ENCODE measurements around the gene KCNMB3.
"Not testable (repeated sequence)": the region's sequence is repeated elsewhere in the genome, so short reads cannot be mapped to it uniquely, and the experiment has no call there.

KCNMB3 gene

DNA sequence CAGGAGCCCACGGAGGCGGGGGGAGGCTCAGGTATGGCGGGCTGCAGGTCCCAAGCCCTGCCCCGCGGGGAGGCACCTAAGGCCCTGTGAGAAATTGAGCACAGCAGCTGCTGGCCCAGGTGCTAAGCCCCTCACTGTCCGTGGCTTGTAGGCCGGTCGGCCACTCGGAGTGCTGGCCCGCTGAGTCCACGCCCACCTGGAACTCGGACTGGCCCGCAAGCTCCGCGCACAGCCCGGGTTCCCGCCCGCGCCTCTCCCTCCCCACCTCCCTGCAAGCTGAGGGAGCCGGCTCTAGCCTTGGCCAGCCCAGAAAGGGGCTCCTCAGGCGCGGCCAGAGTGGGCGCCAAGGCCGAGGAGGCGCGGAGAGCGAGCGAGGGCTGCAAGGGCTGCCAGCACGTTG lies 12.2 kb upstream of the KCNMB3 start:
- DNase-seq, result no peak

DNA sequence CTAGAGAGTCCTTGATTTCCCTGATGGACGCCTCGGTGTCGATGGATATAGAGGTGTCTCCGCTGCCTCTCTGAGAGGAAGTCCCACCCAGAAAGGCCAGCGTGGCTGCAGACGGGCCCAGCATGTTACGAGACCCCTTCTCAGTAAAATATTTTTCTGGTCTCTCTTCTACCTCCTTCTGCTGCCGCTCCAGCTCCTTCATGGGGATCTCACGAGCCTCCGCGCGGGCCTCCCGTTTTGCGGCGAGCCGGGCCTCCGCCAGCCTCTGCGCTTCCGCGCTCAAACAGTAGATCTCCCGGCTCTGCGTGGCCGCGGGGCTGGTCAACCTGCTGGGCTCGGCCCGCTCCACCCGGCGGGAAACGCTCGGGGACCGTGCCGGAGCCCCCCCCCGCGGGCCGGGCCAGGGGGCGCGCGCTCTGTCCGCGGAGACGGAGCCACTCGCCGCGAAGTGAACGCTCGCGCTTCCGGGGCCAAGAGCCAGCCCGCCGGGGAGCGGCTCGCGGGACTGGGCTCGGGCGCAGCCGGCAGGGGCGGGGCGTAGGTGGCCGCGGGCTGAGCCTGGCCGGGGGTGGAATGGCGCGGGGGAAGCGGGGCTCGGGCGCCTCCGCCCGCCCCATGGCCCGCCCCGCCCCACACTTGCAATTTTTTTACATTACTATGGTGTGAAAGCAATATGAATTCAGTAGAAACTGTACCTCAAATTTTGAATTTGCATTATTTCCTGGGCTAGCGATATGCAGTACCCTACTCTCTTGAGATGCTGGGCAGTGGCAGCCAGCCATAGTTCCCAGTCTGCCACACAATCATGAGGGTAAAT lies 10.2 kb upstream of the KCNMB3 start:
- DNase-seq, result peak; percentile 75

DNA sequence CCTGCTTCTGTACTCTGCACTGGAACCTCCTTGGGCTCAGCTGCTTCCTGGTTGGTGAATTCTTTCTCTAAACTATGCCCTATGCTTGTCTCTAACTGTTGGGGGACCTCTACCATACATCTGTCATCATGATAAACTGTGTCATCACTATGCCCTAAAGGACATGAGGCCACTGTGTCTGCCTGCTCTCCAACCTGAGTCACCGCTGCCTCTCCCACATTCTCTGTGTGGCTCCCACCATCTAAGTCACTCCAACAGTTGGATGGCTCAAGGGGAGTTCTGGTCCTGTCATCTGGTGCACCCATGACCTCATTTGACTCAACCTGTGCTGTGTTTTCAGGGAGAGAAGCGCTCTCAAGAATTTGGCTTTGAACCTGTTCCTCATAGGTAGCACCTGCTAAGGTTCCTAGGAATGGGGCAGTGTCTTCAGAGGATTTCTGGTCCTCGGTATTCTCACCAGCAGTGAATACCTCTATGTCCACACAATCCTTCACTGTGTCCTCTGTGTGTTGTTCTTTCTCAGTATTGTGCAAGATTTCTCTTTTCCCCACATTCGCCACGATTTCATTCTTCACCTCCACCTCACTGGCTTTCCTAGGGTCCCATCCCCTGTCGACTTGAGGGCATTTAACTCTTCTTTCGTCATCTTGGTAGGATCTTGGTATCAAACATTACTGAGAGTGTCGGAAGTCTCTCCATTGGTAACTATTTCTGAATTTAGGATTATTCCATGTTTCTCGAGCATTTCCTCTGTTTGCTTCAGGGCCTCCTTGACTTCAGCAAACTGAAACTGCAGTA lies 9.2 kb upstream of the KCNMB3 start:
- DNase-seq, result not testable (repeated sequence)

DNA sequence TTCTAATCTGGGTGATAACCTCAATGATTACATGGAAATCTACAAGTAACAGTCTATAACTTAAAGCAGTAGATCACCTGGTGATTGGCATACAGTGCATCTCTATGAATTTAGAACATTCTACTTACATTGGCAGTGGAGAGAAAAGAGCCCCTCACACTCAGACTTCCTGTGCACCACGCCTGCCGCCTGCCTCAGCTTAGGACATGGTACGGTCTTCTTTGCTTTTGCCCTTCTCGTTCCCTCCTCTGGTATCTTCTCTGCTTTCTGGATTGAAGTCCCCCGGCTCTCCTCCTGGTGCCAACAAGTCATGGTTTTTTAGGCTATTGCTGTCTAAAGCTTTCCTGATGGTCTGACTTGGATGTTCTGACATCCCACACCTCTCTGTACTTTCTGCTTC lies 7.9 kb upstream of the KCNMB3 start:
- DNase-seq, result no peak

DNA sequence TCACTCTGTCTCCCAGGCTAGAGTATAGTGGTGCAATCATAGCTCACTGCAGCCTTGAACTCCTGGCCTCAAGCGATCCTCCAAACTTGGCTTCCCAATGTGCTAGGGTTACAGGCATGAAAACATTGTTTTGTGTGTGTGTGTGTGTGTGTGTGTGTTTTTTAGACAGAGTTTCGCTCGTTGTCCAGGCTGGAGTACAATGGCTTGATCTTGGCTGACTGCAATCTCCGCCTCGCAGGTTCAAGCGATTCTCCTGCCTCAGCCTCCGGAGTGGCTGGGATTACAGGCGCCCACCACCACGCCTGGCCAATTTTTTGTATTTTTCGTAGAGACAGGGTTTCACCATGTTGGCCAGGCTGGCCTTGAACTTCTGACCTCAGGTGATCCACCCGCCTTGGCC lies 6.8 kb upstream of the KCNMB3 start:
- not testable (repeated sequence) for DNase-seq

DNA sequence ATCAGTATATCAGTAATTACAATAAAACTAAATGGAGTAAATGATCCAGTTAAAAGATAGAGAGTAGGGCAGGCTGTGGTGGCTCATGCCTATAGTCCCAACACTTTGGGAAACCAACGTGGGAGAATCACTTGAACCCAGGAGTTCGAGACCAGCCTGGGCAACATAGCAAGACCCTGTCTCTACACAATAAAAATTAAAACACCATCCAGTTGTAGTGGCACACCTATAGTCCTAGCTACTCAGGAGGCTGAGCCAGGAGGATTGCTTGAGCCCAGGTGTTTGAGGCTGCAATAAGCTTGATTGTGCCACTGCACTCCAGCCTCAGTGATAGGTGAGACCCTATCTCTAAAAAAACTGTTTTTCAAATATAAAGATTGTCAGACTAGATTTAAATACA lies 5.9 kb upstream of the KCNMB3 start:
- no peak for DNase-seq

DNA sequence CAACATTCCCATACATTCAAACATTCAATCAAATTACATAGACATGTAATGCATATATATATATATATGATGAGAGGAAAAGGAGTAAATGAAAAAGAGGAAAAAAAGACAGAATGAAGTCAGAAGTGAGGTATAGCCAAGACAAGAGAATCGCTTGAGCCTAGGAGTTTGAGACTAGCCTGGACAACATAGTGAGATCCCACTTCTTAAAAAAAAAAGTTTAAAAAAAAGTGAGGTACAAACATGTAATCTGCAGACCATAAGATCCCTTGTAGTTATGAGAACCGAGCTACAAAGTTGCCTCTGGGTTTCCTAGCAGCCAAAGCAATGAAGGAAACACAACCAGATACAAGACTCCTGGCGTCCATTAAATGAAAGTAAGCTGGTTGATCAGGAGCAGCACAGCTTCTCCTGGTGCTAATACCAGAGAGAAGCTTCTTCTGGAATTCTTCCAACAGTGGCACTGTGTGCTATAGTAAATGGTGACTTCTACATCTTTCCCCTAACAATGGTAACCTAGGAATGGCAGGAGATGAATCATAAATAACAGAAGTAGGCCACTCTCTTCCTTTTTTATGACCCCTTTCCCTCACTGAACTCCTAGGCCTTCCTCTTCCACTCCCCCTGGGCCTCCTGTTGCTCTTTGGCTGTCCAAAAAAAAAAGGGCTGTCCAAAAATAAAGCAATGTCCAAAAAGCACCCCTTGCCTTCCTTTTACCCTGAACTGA lies 3.5 kb downstream of the KCNMB3 start:
- no peak for DNase-seq

DNA sequence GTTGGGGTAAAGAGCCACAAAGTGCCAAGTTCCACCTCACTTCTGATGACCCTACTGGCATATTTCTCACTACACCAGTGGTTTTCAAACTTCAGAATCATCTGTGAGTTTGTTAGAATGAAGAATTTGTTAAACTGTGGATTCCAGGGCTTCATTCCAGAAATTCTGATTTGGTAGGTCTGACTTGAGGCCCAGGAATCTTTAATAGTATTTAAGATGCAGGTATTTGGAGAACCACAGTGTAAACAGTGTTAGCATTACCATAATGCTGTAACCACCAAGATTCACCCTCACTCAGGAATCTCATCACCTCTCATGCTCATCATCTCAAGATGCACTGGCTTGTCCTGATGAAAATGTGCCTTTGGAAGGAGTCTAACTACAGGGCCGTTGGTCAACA lies 6.0 kb downstream of the KCNMB3 start:
- no peak for DNase-seq

DNA sequence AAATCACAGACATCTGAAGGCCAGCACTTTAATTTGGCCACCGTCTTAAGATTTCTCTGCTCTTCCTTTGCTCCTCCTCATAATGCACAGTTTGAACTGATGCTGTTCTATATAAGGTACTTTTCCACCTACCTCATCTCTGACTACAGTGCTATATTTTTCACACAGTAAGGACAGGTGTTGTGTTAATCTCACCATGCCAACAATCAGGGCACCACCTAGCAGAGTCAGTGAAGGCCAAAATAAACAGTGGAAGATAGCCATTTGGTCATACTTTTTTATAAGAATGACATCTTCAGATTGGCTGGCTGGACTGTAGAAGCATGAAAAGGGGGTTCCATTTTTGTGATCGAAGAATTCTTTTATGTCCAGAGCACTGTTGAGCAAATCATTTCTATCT lies 8.1 kb downstream of the KCNMB3 start:
- DNase-seq, result not testable (repeated sequence)

DNA sequence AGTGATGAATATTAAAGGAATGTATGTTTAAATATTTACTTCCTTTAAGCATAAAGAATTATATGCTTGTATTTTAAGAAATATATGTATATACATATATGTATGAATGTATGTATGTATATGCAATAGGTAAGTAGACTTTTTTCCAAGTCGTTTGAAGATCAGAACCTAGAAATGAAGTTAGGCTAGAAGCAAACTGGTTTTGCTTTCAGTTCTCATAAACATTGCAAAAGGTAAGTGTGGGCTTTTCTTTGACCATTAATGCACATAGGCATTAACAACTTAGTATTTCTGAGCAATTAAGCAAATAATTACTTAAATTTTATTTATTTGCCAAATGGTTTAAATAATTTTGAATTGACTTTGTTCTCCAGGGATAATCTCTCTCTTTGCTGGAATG lies 10.6 kb downstream of the KCNMB3 start:
- peak; percentile 56 for DNase-seq

DNA sequence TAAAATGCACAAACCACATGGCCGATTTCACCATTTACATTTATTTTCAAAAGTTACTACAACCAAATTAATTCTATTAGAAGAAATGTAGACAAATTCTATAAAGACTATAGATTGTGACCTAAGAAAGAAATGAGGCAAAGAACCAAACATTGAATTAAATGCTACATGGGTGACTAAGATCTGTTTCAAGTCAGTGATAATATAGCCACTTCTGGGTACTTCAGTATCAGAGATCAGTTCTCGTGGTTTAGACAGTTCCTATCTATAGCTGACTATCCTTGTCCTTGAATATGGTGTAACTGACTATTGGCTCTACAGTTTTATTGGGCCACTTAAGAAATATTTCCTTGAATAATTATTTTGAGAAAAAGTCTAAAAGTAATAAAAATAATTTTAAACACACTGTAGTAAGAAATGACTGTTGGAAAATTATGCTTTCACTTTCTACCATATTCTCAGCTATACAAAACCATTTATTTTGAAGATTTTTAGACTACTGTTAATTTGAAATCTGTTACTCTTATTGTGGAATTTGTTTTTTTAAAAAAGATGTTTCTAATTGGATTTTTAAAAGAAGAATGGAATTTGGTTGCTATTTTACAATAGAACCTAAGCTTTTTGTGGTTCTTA lies 14.1 kb downstream of the KCNMB3 start:
- peak; percentile 82 for DNase-seq

DNA sequence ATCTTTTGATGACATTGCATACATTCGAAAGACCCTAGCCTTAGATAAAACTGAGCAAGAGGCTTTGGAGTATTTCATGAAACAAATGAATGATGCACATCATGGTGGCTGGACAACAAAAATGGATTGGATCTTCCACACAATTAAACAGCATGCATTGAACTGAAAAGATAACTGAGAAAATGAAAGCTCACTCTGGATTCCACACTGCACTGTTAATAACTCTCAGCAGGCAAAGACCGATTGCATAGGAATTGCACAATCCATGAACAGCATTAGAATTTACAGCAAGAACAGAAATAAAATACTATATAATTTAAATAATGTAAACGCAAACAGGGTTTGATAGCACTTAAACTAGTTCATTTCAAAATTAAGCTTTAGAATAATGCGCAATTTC lies 16.7 kb downstream of the KCNMB3 start:
- peak; percentile 85 for DNase-seq

DNA sequence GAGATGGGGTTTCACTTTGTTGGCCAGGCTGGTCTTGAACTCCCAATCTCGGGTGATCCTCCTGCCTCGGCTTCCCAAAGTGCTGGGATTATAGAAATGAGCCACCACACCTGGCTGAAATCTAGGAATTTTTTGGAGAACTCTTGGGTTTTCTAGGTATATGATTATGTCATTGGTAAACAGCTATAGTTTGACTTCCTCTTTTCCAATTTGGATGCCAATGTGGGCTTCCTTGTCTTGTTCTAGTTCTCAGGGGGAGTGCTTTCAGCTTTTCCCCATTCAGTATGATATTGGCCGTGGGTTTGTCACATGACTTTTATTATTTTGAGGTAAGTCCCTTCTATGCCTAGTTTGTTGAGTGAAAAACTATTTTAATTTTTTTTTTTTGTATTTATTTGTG lies 17.9 kb downstream of the KCNMB3 start:
- peak; percentile 61 for DNase-seq

DNA sequence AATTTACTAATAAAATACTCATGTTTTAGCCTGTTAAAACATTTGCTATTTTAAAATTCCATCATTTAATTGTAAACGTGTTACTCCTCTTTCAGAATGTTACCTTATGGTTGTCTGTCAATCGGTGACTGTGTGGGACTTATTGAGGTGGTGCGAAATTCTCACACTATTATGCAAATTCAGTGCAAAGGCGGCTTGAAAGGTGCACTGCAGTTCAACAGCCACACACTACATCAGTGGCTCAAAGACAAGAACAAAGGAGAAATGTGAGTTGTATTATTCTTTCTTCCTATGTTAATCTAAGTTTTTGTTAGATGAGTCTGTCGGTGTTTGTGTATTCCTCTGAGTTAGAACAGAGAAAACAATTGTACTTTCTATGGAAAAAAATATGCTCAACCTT lies 21.7 kb downstream of the KCNMB3 start:
- no peak for DNase-seq

DNA sequence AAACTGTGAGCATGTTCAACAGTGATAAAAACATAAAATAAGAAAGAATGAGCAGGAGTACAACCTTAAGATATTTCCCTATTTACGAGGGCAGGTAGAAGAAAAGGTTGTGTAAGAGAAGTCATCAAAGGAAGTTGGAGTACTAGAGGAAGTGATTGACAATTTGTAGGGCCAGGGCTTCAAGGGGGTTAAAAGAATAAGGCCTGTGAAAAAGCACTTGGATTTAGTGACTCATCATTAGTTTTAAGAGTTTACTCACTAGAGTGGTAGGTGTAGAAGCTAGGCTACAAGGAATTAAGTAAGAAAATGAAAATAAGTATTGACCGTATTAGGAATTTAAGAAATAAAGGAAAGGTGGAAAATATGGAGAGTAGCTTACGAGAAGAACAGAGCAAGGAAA lies 23.6 kb downstream of the KCNMB3 start:
- DNase-seq, result no peak

DNA sequence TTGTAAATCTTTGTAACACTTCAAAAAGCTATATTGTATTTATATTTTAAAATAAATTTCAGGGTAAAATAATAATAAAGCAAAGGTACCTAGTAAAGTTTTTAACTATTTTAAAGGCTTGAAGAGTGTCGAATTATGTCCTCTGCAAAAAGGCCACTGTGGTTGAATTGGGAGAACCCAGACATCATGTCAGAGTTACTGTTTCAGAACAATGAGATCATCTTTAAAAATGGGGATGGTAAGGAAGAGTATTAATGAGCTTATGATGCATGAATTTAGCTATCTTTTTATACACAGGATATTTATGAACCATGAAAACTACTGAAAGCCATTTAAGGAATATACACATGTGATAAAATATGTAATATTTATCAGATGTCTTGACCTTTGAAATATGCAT lies 26.3 kb downstream of the KCNMB3 start:
- no peak for DNase-seq

DNA sequence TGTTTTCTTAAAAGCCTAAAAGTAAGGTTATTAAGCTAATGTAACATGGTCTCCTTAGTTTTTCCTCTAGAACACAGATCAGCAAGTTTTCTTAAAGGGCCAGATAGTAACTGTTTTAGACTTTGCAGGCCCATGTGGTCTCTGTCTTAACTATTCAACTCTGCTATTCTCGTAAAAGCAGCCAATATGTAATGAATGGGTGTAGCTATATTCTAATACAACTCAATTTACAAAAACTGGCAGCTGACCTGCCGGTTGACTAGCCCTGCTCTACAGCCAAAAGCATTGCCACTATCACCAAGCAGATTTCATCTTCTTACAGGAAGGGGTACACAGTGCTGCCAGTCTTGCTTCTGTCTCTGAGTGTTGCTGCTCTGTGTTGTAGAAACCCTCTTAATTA lies 27.4 kb downstream of the KCNMB3 start:
- DNase-seq, result no peak

DNA sequence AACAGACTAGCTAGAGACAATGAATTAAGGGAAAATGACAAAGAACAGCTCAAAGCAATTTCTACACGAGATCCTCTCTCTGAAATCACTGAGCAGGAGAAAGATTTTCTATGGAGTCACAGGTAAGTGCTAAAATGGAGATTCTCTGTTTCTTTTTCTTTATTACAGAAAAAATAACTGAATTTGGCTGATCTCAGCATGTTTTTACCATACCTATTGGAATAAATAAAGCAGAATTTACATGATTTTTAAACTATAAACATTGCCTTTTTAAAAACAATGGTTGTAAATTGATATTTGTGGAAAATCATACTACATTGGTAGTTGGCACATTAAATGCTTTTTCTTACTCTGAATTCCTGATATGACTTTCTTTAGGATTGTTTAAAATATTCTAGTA lies 32.7 kb downstream of the KCNMB3 start:
- DNase-seq, result not testable (repeated sequence)

DNA sequence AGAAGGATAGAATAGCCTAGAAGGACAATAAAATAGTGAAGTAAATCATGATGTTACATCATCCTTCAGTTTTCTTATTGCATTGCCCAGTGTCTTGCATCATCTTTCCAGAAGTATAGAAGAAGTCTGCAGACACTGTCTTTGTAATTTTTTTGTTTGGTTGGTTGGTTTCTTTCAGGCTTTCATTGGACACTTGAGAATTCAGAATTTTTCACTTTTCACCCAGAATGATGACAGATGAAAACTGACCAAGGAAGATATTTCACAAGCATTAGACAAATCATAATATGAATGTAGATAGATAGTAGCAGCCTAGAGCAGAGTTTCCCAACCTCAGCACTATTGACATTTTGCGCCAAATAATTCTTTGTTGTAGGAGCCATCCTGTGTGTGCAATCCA lies 35.4 kb downstream of the KCNMB3 start:
- DNase-seq, result peak; percentile 66

DNA sequence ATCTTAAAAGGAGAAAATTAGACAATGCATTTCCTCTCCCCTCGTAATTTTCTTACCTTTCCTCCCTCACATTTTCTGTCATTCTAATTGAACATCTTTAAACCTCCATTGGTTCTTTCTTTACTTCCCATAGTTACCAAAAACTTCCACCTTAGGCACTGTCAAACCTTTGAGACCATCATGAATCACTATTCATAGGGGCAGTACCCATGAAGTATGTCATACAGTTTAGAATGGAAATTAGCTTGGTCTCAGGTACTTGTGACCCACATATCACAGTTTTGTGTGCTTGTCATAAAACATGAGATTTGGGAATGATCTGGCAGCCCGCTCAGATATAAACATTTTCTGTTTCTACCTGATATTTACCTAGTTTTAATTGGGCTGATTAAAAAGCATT lies 50.1 kb downstream of the KCNMB3 start:
- DNase-seq, result no peak

DNA sequence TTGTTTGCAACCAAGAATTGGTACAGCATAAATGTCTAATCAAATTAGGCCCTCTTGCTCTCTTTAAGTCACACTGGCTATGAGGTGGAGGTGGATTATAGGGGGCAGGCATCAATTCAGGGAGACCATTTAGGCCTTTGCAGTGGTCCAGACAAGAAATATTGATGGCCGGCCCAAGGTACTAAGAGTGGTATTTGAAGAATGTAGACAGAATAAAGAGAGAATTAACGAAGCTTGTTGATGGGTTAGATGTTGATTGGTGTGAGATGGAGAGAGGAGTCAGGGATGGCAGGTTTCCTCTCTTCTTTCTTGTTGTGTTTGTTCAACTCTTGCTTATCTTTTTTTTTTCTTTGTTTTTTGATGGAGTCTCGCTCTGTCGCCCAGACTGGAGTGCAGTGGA lies 54.2 kb downstream of the KCNMB3 start:
- DNase-seq, result no peak

DNA sequence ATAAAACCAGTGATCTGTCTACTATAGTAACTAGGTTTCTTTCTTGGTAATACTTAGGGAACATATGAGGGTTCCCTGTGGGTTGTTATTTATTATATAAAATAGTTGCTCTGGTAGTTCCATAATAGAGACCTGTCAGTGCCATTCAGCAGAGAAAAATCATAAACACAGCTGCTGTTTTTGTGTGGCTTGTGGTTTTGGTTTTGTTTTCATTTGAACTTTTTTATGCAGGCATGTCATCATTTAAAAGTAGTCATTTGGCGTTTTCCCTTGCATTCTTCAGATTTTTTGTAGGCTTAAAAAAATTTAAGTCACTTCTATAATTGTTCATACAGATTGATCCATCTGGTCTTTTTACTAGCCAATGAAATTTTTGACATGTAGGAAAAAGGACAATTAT lies 54.8 kb downstream of the KCNMB3 start:
- DNase-seq, result peak; percentile 28

DNA sequence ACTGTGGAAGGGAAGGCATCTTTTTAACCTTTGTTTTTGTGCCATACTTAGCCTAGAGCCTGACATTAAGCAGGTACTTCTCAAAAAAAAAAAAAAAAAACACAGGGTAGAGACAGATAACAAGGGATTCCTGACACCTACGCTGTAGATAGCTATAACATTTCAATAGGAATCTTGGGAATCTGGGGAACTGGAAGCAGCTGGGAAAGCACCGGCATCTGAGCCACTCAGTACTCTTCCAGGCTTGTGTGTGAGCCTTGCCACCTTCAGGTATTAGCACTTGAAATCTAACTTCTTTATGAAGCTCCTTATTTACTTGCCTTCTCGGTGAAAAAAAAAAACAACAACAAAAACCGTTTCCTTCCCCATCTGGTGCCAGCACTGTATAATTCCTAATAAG lies 56.0 kb downstream of the KCNMB3 start:
- DNase-seq, result no peak

Measured in OCI-M1 (cell line).